HG03280 (cell line): ENCODE measurements around the gene DUS4L.
A peak's percentile ranks its signal among the peaks of the same experiment; 100 is the strongest.
"Not testable (repeated sequence)": the region's sequence is repeated elsewhere in the genome, so short reads cannot be mapped to it uniquely, and the experiment has no call there.

Experiments used
- ATAC-seq: cut with Tn5 transposase; IDR thresholded peaks from one replicate; pipeline ENCODE4 v1.9.1; 2021; ENCODE audit warnings: mild to moderate bottlenecking, moderate library complexity; ENCODE audit not compliant: unreplicated experiment

Gene DUS4L, protein sequence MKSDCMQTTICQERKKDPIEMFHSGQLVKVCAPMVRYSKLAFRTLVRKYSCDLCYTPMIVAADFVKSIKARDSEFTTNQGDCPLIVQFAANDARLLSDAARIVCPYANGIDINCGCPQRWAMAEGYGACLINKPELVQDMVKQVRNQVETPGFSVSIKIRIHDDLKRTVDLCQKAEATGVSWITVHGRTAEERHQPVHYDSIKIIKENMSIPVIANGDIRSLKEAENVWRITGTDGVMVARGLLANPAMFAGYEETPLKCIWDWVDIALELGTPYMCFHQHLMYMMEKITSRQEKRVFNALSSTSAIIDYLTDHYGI

DNA sequence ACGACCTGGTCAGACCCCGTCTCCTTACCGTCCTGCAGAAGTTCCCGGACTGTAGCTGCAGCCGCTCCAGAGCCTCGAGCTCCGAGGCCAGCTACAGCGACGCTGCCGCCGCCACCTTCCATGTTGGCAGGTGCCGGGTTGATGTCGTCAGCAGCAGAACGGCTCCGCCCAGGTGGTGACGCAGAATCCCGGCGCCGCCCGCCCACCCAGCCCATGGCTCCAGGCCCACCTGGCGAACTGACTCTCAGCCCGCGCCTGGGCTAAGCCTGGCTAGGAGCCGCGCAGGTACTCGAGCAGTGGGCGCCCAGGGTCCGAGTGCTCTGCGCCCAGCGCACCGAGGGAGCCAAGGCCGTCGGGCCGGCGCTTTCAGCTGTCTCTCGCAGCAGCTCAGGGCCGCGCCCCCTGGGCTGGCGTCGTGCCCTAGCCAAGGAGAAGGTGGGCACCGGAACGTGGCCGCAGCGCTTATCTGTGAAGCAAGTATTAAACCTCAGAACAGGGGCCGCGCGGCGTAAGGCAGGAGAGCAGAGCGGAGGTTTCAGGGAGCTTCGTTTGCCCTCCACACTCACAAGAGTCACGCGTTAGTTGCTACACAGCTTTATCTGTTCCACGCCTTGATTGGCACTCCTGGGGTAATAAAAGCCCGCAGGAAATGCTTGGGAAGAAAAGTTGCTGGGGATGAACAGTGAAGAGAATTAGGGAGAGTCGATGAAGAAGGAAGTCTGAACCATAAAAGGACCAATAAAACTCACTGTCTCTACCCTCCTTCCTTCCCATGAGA is at the start of gene DUS4L, which contains the start of gene COG5:
TSS of gene DUS4L (plus strand) at position 197 of the 778 bp plus-strand sequence. CDS start 3,100 bp downstream, outside the sequence.
TSS of gene COG5 (minus strand) at position 146 of the 778 bp plus-strand sequence. CDS start at position 122, 24 bp downstream.
- ATAC-seq: peak; percentile 97

DNA sequence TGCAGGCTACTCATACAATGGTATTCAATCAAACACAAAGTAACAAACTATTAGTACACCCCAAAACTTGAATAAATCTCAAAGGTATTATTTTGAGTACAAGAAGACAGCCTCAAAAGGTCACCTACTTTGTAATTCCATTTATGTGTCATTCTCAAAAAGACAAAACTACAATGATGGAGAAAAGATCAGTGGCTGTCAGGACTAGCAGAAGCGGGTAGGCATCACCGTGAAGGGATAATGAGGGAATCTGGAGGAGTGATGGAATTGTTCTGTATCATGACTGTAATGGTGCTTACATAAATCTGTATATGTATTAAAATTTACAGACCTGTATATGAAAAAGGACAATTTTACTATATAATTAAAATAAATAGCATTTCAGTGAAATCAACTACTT is 37.1 kb upstream of the DUS4L start:
- no peak for ATAC-seq

DNA sequence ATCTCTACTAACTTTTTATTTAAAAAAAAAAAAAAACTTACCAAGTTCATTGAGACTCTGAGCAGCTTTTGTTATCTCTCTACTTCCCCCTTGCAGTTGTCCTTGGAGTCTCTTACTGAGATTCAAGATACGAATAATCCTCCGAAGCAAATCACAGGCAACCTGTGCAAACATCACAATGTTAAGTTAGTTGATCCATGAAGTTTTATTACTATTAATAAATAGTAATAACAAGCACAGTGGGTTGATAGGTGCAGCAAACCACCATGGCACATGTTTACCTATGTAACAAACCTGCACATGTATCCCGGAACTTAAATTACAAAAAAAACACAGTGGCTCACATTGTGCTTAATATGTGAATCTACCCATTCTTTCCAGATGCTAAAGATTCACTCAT is 36.6 kb upstream of the DUS4L start:
- no peak for ATAC-seq

DNA sequence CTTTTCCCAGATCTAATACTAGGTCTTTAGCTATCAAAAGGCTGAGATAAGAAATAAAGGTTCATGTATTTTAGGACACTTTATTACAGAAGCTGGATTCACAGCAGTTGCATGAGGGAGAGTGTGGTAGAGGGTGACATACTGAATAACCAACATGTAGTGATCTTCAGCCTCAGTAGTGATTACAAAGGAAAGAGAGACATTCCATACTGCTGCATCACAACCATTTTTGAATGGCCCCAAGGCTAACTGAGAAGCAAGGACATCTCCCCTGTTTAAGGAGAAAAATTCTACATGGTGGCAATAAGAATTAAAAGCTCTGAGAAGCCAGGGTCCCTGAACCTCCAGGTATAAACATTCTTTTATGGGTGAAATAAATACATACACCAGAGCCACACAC is 35.3 kb upstream of the DUS4L start:
- no peak for ATAC-seq

DNA sequence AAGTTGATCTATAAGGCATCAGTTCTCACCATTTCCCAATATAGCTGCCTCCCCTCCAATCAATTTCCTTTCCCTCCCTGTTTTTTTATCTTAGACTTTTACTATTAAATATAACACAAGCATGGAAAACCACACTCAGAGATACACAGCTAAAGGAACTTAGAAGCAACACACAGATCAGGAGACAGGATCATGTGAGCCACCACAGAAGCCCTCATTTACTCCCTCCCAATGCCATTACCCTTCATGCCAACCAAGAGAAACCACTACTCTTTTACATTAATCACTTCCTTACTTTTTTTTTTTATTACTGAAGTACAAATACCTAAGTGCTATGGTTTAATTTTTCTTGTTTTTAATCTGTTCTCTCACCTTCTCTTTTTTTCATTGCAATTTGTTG is 33.0 kb upstream of the DUS4L start:
- ATAC-seq: no peak

DNA sequence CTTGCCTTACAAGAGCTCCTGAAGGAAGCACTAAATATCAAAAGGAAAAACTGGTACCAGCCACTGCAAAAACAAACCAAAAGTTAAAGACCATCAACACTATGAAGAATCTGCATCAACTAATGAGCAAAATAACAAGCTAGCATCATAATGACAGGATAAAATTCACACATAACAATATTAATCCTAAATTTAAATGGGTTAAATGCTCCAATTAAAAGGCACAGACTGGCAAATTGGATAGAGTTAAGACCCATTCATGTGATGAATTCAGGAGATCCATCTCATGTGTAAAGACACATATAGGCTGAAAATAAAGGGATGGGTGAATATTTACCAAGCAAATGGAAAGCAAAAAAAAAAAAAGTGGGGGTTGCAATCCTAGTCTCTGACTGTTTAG is 29.6 kb upstream of the DUS4L start:
- no peak for ATAC-seq

DNA sequence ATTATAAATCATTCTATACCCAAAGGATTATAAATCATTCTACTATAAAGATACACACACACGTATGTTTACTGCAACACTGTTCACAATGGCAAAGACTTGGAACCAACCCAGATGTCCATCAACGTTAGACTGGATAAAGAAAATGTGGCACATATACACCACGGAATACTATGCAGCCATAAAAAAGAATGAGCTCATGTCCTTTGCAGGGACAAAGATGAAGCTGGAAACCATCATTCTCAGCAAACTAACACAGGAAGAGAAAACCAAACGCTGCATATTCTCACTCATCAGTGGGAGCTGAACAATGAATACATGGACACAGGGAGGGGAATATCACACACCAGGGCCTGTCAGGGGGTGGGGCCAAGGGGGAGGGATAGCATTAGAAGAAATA is 26.5 kb upstream of the DUS4L start:
- ATAC-seq: not testable (repeated sequence)

DNA sequence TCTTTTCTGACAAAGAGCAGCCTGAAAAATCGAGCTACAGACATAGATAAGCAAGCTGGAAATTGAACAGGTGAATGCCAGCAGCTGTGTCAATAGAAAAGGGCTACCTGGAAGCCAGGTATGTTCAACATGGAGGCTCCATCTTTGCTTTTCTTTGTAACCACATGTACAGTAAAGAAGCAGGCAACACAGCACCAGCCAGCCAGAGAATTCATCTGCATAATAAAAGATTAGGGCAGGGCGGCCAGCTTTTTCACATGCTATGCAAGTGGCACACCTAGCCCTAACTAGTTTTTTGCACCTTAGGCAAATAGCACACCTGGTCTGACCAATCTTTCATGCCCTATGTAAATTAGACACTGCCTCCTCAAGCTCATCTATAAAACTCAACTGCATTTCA is 25.8 kb upstream of the DUS4L start:
- no peak for ATAC-seq

DNA sequence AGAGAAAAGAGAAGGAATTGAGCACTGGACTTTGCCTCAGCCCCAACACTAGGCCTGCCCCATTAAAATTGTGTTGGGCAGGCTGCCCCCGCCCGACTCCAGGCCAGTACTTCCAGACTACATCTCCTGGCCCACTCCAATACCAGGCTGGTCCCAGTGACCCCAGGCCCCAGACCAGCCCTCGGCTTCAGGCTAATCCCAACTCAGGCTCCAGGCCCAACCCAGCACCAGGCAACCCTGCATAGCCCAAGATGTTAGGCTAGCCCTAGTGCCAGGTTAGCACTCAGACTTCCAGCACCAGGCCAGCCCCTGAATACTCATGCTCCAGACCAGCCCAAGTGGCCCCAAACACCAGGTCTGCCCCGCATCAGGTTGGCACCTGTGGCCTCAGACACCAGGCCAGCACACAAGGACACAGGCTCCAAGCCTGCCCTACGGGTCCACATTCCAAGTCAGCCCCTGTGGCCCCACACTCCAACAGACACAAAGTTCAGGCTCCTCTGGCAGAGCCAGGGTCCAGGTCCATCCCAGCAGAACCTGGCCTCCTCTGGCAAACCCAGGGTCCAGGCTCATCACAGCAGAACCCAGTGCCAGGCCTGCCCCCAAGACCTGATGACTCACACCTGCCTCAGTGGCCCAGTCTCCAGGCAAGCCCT is 20.3 kb upstream of the DUS4L start:
- ATAC-seq: no peak

DNA sequence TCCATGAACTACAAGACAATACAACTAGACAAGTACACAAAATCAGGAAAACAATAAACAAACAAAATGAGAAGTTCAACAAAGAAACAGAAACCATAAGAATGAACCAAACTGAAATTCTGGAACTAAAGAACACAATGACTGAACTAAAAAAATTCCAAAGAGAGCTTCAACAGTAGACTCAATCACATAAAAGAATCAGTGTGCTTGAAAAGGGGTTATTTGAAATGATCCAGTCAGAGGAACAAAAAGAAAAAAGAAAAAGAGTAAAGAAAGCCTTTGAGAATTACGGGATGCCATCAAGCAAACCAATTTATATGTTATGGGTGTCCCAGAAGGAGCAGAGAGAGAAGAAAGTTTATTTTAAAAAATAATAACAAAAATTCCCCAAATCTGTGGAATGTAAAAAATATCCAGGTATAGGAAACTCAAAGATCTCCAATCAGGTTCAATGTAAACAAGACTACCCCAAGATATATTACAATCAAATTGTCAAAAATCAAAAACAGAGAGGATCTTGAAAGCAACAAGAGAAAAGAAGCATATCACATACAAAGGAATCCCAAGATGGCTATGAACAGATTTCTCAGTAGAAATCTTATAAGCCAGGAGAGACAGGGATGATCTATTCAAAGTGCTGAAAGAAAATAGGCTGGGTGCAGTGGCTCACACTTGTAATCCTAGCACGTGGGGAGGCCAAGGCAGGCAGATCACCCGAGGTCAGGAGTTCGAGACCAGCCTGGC is 18.8 kb upstream of the DUS4L start:
- no peak for ATAC-seq

DNA sequence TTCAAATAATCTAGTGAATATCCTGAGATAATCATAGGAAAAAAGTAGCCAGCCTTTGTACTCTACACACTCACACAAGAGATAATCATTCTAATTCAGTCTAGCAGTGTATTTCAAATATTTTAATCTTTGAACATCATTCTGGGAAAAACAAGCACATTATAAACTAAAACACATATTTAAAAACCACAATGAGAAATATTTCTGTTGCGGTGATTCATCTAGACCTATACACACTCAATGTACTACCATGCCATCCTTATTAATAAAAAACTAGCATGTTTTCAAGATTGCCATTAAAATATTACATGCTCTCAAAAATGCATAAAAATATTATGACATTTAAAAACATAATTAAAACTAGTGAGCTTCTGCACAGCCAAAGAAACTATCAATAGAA is 11.8 kb upstream of the DUS4L start:
- no peak for ATAC-seq

DNA sequence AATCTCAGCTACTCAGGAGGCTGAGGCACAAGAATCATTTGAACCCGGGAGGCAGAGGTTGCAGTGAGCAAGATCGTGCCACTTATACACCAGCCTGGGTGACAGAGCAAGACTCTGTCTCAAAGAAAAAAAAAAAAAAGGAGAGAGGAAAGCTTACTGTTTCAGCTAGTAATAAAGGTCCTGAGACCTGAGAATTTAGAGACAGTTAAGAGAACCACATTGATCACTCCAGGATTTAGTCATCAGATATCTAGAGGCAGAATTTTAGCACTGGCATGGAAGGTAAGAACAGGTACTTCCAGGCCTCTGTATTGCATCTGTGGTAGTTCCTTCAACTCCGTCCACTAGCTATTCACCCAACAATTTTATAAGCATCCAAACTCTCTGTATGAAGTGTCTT is 7.9 kb upstream of the DUS4L start:
- ATAC-seq: no peak

DNA sequence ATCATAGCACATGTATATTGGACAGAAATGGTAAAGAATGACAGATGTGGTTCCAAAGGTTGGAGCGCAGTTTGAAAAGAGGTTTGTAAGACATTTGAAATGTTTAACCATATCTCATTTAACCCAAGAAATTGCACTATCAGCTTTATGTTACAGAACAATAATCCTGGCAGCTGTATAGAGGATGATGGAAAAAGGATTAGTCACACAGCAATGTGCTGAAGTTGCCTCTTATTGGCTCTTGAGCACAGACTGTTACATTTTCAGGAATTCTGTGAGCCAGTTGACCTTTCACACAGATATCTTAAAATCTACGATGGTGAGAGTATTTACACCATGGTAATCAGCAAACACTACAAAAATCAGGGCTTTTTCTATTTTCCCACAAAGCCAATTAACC is 3.9 kb upstream of the DUS4L start:
- ATAC-seq: no peak

DNA sequence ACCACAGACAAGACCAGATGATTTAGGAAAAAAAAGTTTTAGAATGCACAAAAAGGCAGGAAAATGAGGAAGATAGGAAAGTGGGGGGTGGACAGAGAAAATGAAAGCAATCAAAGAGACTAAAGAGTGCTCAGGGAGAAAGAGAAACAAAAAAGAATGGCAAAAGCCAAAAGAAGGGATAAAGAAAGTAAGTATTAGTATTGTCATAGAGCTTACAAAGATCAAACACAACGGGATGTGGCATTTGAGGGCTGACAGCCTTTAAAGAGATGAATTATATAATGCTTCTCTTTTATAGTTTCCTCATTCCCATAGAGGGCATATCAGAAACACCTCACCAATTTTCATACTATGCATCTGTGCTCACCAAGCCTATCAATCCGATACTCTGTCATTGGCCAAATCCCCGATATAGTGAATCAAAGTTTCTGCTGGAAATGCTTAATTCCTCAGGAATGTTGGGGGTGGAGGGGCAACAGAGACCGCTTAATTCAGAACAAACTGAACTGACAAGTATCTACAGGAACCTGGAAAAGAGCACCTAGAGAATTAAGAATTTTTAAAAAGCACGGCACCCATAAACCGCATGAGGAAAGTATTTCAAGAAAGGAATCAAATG is 2.8 kb upstream of the DUS4L start:
- ATAC-seq: no peak

DNA sequence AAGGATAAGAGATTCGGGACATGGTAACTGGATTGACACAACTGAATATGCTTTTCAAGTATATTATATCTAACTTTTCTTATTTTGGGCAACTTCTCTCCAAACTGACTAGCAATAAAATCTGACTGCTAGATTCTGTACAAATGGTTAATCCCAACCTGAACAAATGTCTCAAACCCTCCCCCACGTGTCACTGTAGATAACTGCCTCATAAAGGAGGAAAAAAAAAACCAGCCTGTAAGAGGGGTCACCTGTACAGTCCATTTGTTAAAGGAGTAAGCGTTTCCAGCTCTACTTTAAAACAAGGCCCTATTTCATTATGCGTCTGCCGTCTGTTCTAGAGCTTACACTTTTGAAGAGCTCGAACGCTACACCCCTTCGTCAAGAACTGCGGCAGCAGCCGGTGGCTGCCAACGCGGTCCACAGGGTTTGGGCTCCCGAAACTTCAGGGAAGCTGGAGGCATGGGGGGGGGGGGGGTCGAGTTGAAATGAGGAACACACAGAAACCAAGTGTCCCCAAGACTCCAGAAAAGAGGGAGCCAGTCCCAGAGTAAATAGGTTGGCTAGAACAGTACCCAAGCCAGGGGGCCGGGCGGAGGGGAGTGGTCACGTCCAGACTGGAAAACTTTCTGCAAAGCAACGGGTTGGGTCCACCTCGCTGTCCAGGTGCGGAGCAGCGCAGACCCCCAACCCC is 543 bp upstream of the DUS4L start:
- ATAC-seq: peak; percentile 55

DNA sequence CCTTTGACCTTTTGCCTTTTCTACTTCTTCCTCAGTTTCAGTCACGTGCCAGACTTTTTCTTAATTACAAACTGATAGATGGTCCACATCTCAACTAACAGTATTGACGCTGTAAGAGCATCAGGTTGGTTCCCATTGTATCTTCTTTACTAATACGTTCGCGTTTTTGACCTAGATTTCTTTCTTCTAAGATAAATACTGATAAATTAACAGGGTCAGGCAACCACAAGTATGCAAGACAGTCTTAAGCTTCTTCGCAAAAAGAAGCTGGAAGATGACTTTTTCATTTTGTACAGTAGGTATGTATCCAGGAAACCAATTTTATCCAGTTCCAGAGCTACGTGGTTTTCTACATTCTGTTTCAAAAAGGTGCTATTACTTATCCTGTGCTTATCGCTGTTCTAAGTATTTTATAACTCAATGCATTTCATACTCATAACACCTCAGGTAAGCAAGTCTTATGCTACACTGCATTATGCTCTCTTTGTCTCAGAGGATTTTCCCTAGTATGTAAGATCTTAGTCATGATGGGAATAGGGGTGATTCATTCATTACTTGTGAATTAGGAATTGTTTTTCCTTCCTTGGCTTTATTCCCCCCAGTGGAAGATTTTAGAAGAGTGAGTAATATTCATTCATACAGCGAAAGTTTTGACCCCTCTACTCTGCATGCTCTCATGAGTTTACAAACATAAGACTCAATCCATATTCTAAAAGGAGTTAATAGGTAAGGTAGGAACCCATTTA is 955 bp downstream of the DUS4L start:
- ATAC-seq: no peak

DNA sequence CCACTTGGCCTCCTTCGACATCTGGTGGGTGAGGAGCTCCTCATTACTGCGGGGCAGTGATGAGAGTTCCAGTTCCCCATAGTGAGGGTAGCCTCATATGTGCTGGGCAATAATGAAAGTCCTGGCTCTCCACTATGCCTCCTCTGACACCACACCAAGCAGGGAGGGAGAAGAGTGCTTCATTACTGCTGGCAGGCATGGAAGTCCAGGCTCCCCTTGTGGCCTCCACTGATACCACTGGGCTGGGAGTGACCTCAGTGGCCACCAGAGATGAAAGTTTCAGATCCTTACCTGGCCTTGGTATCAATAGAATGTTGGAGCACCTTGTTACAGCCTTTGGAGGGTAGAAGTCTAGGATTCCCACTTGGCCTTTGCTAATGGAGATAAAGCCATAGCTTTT is 6.5 kb downstream of the DUS4L start:
- ATAC-seq: no peak

DNA sequence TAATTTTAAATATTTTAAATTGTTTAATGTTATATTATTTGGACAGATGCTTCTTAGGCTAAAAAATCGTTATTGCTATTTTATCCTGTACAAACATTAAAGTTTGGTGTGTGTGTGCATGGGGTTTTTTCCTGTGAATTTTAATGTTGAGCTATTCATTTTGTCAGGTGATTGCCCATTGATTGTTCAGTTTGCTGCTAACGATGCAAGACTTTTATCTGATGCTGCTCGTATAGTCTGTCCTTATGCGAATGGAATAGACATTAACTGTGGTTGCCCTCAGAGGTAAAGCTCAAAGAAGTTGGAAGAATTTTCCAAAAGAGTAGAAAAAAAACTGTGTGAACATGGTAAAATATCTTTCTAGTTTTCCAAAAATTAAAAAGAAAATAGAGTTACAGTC is 9.8 kb downstream of the DUS4L start:
- ATAC-seq: no peak

DNA sequence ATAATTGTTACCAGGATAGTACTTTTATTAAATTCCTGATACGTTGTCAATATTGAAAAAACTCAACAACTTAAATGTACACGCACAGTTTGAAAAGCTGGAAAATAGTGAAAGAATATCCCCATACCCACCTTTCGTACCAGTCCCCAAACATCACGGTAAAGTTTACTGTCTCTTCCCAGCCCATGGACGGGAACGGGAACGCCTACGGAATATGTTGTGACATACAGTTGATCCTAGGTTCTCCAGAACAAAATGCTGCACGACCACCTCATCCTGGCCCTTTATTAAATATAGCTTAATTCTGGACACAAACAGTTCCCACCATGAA is 15.7 kb downstream of the DUS4L start:
- no peak for ATAC-seq
